T-helper 2 cell treated with Interferon-gamma antibody and Interleukin-4, amounts not matched to agents 5 μg/mL and 100 μg/mL, for 36 hours (primary cell): Measurements from ENCODE around the gene ZSWIM6.

Experiments
- DNase-seq: peaks from one replicate; pipeline ENCODE4 v3.0.0; 2021; ENCODE audit warnings: low spot score
- H3K27ac Mint-ChIP-seq: one replicate; pipeline ENCODE4 v1.8.0; 2021; ENCODE audit warnings: mild to moderate bottlenecking, mixed read lengths
- H3K27me3 Mint-ChIP-seq: one replicate; pipeline ENCODE4 v1.8.0; 2021; ENCODE audit warnings: low read depth, mixed read lengths
- H3K36me3 Mint-ChIP-seq: one replicate; pipeline ENCODE4 v1.8.0; 2021; ENCODE audit warnings: low read depth, mixed read lengths
- H3K4me1 Mint-ChIP-seq: one replicate; pipeline ENCODE4 v1.8.0; 2021; ENCODE audit warnings: low read depth, mixed read lengths
- H3K4me3 Mint-ChIP-seq: one replicate; pipeline ENCODE4 v1.8.0; 2022; ENCODE audit warnings: mild to moderate bottlenecking, moderate library complexity, mixed read lengths
- H3K9me3 Mint-ChIP-seq: one replicate; pipeline ENCODE4 v1.8.0; 2021; ENCODE audit warnings: mixed read lengths

ZSWIM6 gene

GRCh38 chr5:61559722-61560121, 227.7 kb downstream of the ZSWIM6 start:
- no peaks in the 10 kb centered on the region for H3K4me1 Mint-ChIP-seq

GRCh38 chr5:61563401-61563800, 231.3 kb downstream of the ZSWIM6 start:
- H3K4me1 Mint-ChIP-seq, result no peaks in the 10 kb centered on the region
- H3K9me3 Mint-ChIP-seq, result no peaks in the 10 kb centered on the region
- no peak overlapping the region for H3K4me3 Mint-ChIP-seq
- DNase-seq, result no peak
- no peaks in the 10 kb centered on the region for H3K36me3 Mint-ChIP-seq
- no peaks in the 10 kb centered on the region for H3K27me3 Mint-ChIP-seq
- H3K27ac Mint-ChIP-seq, result no peak overlapping the region

More at GRCh38 chr5:61559722-61560121, 227.7 kb downstream of the ZSWIM6 start:
- Mint-ChIP-seq H3K36me3 (no peaks in the 10 kb centered on the region), H3K27ac (no peak overlapping the region), H3K4me3 (no peak overlapping the region), H3K27me3 (no peaks in the 10 kb centered on the region), H3K9me3 (no peaks in the 10 kb centered on the region)
- no peak for DNase-seq

GRCh38 chr5:61567337-61567736, 235.3 kb downstream of the ZSWIM6 start:
- Mint-ChIP-seq H3K36me3 (no peaks in the 10 kb centered on the region), H3K27me3 (no peaks in the 10 kb centered on the region), H3K27ac (no peak overlapping the region), H3K4me3 (no peak overlapping the region), H3K9me3 (no peaks in the 10 kb centered on the region), H3K4me1 (no peaks in the 10 kb centered on the region)
- DNase-seq, result no peak

GRCh38 chr5:61569353-61569752, 237.3 kb downstream of the ZSWIM6 start:
- H3K4me1 Mint-ChIP-seq, result no peaks in the 10 kb centered on the region
- no peaks in the 10 kb centered on the region for H3K9me3 Mint-ChIP-seq
- no peaks in the 10 kb centered on the region for H3K36me3 Mint-ChIP-seq
- H3K4me3 Mint-ChIP-seq, result no peak overlapping the region
- H3K27me3 Mint-ChIP-seq, result no peaks in the 10 kb centered on the region
- DNase-seq, result no peak
- no peak overlapping the region for H3K27ac Mint-ChIP-seq

GRCh38 chr5:61570767-61571166, 238.7 kb downstream of the ZSWIM6 start:
- Mint-ChIP-seq H3K27ac (no peak overlapping the region), H3K4me3 (no peak overlapping the region), H3K4me1 (no peaks in the 10 kb centered on the region), H3K27me3 (no peaks in the 10 kb centered on the region), H3K9me3 (no peaks in the 10 kb centered on the region), H3K36me3 (no peaks in the 10 kb centered on the region)
- no peak for DNase-seq

GRCh38 chr5:61572959-61573358, 240.9 kb downstream of the ZSWIM6 start:
- Mint-ChIP-seq H3K36me3 (no peaks in the 10 kb centered on the region), H3K4me3 (no peak overlapping the region), H3K27me3 (no peaks in the 10 kb centered on the region), H3K4me1 (no peaks in the 10 kb centered on the region), H3K9me3 (no peaks in the 10 kb centered on the region), H3K27ac (no peak overlapping the region)
- no peak for DNase-seq

- no peak for DNase-seq
- Mint-ChIP-seq H3K36me3 (no peaks in the 10 kb centered on the region), H3K27ac (no peak overlapping the region), H3K27me3 (no peaks in the 10 kb centered on the region), H3K4me1 (no peaks in the 10 kb centered on the region), H3K4me3 (no peak overlapping the region), H3K9me3 (no peaks in the 10 kb centered on the region)
These were observed 243.0 kb downstream of the ZSWIM6 start for GRCh38 chr5:61575103-61575502.

- Mint-ChIP-seq H3K27ac (no peak overlapping the region), H3K9me3 (no peaks in the 10 kb centered on the region), H3K4me3 (no peak overlapping the region)
These were observed 243.5 kb downstream of the ZSWIM6 start for GRCh38 chr5:61575581-61575980.

GRCh38 chr5:61576556-61576955, 244.5 kb downstream of the ZSWIM6 start:
- no peaks in the 10 kb centered on the region for H3K9me3 Mint-ChIP-seq
- no peaks in the 10 kb centered on the region for H3K36me3 Mint-ChIP-seq
- H3K4me1 Mint-ChIP-seq, result no peaks in the 10 kb centered on the region
- no peaks in the 10 kb centered on the region for H3K27me3 Mint-ChIP-seq
- H3K27ac Mint-ChIP-seq, result no peak overlapping the region
- H3K4me3 Mint-ChIP-seq, result no peak overlapping the region
- no peak for DNase-seq

More at GRCh38 chr5:61575581-61575980, 243.5 kb downstream of the ZSWIM6 start:
- DNase-seq, result no peak
- no peaks in the 10 kb centered on the region for H3K4me1 Mint-ChIP-seq
- H3K36me3 Mint-ChIP-seq, result no peaks in the 10 kb centered on the region
- no peaks in the 10 kb centered on the region for H3K27me3 Mint-ChIP-seq

GRCh38 chr5:61578858-61579503, 246.9 kb downstream of the ZSWIM6 start:
- H3K4me3 Mint-ChIP-seq, result no peak overlapping the region
- no peaks in the 10 kb centered on the region for H3K9me3 Mint-ChIP-seq
- H3K36me3 Mint-ChIP-seq, result no peaks in the 10 kb centered on the region
- DNase-seq, result peak; percentile 6
- H3K4me1 Mint-ChIP-seq, result no peaks in the 10 kb centered on the region
- H3K27me3 Mint-ChIP-seq, result no peaks in the 10 kb centered on the region
- H3K27ac Mint-ChIP-seq, result no peak overlapping the region

GRCh38 chr5:61582205-61582820, 250.3 kb downstream of the ZSWIM6 start:
- DNase-seq, result no peak
- H3K36me3 Mint-ChIP-seq, result no peaks in the 10 kb centered on the region
- no peak overlapping the region for H3K27ac Mint-ChIP-seq
- no peaks in the 10 kb centered on the region for H3K9me3 Mint-ChIP-seq
- H3K4me1 Mint-ChIP-seq, result no peaks in the 10 kb centered on the region
- no peaks in the 10 kb centered on the region for H3K27me3 Mint-ChIP-seq
- H3K4me3 Mint-ChIP-seq, result no peak overlapping the region

GRCh38 chr5:61582887-61583286, 250.8 kb downstream of the ZSWIM6 start:
- no peak for DNase-seq
- H3K36me3 Mint-ChIP-seq, result no peaks in the 10 kb centered on the region
- H3K4me3 Mint-ChIP-seq, result no peak overlapping the region
- H3K4me1 Mint-ChIP-seq, result no peaks in the 10 kb centered on the region
- H3K27ac Mint-ChIP-seq, result no peak overlapping the region
- no peaks in the 10 kb centered on the region for H3K27me3 Mint-ChIP-seq
- H3K9me3 Mint-ChIP-seq, result no peaks in the 10 kb centered on the region

- H3K4me1 Mint-ChIP-seq, result no peaks in the 10 kb centered on the region
- no peak overlapping the region for H3K27ac Mint-ChIP-seq
- DNase-seq, result no peak
- H3K27me3 Mint-ChIP-seq, result peaks cover 4% of the 10 kb centered on the region
- no peak overlapping the region for H3K4me3 Mint-ChIP-seq
- H3K36me3 Mint-ChIP-seq, result no peaks in the 10 kb centered on the region
- H3K9me3 Mint-ChIP-seq, result no peaks in the 10 kb centered on the region
These were observed 254.3 kb downstream of the ZSWIM6 start for GRCh38 chr5:61586096-61587084.

- no peak for DNase-seq
- Mint-ChIP-seq H3K27ac (no peak overlapping the region), H3K4me3 (no peak overlapping the region), H3K4me1 (no peaks in the 10 kb centered on the region), H3K27me3 (peaks cover 4% of the 10 kb centered on the region), H3K9me3 (no peaks in the 10 kb centered on the region), H3K36me3 (no peaks in the 10 kb centered on the region)
These were observed 255.1 kb downstream of the ZSWIM6 start for GRCh38 chr5:61587125-61587524.
